Transverse colon (tissue), 4 donors: ENCODE measurements around the gene IFT74. TPM values are rescaled to one million over a fixed set of nuclear protein-coding genes. Genes with fewer than 3 reads are reported as not detected.

Experiments used
- DNase-seq: peaks from one replicate; pipeline ENCODE4 v3.0.0-alpha.2; 2019
- H3K27ac ChIP-seq, 4 donors: fragments of 200-600 bp; sonication (generic); 2 replicates each; pipeline ENCODE4 v1.5.1; 2016 to 2018; ENCODE audit warnings: inconsistent platforms in 4 of 4
- H3K27me3 ChIP-seq: fragments of 200-600 bp; sonication (generic); 2 replicates; pipeline ENCODE4 v1.5.1; 2017; ENCODE audit warnings: inconsistent platforms
- H3K36me3 ChIP-seq, 4 donors: fragments of 200-600 bp; sonication (generic); 2 replicates each; pipeline ENCODE4 v1.5.1; 2017 to 2019; ENCODE audit warnings: inconsistent platforms in 4 of 4
- H3K4me1 ChIP-seq, 4 donors: fragments of 200-600 bp; sonication (generic); 2 replicates each; pipeline ENCODE4 v1.5.1; 2017 to 2020; ENCODE audit warnings: inconsistent platforms in 4 of 4
- H3K4me3 ChIP-seq, 4 donors: fragments of 200-600 bp; sonication (generic); 1 replicate in 1 of 4; 2 replicates in 3 of 4; pipeline versions ENCODE4 v1.5.1 to v1.6.1; 2017 to 2019; ENCODE audit warnings: inconsistent platforms in 4 of 4
- H3K9me3 ChIP-seq, 2 donors: fragments of 200-600 bp; sonication (generic); 2 replicates each; pipeline ENCODE4 v1.5.1; 2017 to 2019; ENCODE audit warnings: inconsistent platforms in 2 of 2
- CTCF ChIP-seq, 5 experiments: fragments of 200-600 bp in 3 of 5; fragments of 450-650 bp in 2 of 5; sonication (generic) in 3 of 5; IDR thresholded peaks; 1 replicate in 2 of 5; 2 replicates in 3 of 5; pipeline ENCODE4 v1.5.1; 2016 to 2017; ENCODE audit warnings: antibody characterized with exemption in 5 of 5, inconsistent platforms in 3 of 5, mild to moderate bottlenecking in 2 of 5, moderate library complexity in 1 of 5
- EP300 ChIP-seq: sonication (generic); formaldehyde crosslinking; IDR thresholded peaks from one replicate; pipeline ENCODE4 v1.6.1; 2017; ENCODE audit warnings: antibody characterized with exemption, low read depth
- POLR2A ChIP-seq: fragments of 450-650 bp; IDR thresholded peaks from one replicate; pipeline ENCODE4 v1.6.1; 2016; ENCODE audit warnings: antibody characterized with exemption, mild to moderate bottlenecking, moderate library complexity
- POLR2AphosphoS5 ChIP-seq, 3 donors: sonication (generic); formaldehyde crosslinking; IDR thresholded peaks; one replicate each; pipeline ENCODE4 v1.6.1; 2016; ENCODE audit warnings: antibody characterized with exemption in 3 of 3
- WGBS, 2 donors: methylation state at CpG; one replicate each; pipeline ENCODE4 v1.1.5; 2018; ENCODE audit warnings: low coverage in 1 of 2; 5-methylcytosine and 5-hydroxymethylcytosine counted together
- in situ Hi-C, 4 donors: fragments of 200-750 bp; cut with MboI; loops; one replicate each; pipeline versions ENCODE4 v1.15.0 to v1.15.1; 2017; ENCODE audit warnings: low sequenced_read_pairs in 3 of 4, low pct_ligation_motif_present in 1 of 4, low pct_unique_long_range_greater_than_20kb in 1 of 4
- intact Hi-C: fragments of 100-400 bp; cut with DNase I; formaldehyde crosslinking; loops from one replicate; pipeline ENCODE4 v1.15.1; 2023; ENCODE audit warnings: low total_unique reads
- total RNA-seq, 4 donors: library from RNA; depleted of rRNA; stranded (reverse); fragments of >200 nt; gene quantifications; one replicate each; pipeline ENCODE4 v1.1.0, GENCODE V29; 2016

IFT74 gene
- total RNA-seq, 4 donors from 2014 or later = 1.9 to 14.3 (median 9.0) TPM

GRCh38 chr9:27029186-27029585, 73.0 kb downstream of the IFT74 start:
- H3K36me3 ChIP-seq = peaks cover 0 to 8% (median 4%) of the 10 kb centered on the region in 4 donors
- no peaks in the 10 kb centered on the region for H3K4me1 ChIP-seq
- no peak for DNase-seq
- no peak overlapping the region for H3K4me3 ChIP-seq
- intact Hi-C loops (no loop called here), in situ Hi-C loops (loop anchor here in 2 of 4 donors (25.0 kb wide), 2 partner anchors 508 to 533 kb away; partner anchors contain the start of genes C9orf72 (in 1 of the 2) and MOB3B (in 1 of the 2))
- H3K27me3 ChIP-seq = no peaks in the 10 kb centered on the region
- TF ChIP-seq CTCF (IDR thresholded peaks at IDR 0.05) (no peak), EP300 (no peak), POLR2A (no peak), POLR2AphosphoS5 (IDR thresholded peaks at IDR 0.05) (no peak)
- no peaks in the 10 kb centered on the region for H3K9me3 ChIP-seq
- no peak overlapping the region for H3K27ac ChIP-seq
- 81 to 93% methylated on average over 6 to 7 of the region's 7 CpGs for WGBS, 2 donors

- TF ChIP-seq POLR2AphosphoS5 (IDR thresholded peaks at IDR 0.05) (no peak), POLR2A (no peak), EP300 (no peak), CTCF (IDR thresholded peaks at IDR 0.05) (peak; percentile 68 to 87 (median 80))
- Histone ChIP-seq H3K9me3 (no peaks in the 10 kb centered on the region), H3K36me3 (no peaks in the 10 kb centered on the region), H3K27me3 (no peaks in the 10 kb centered on the region), H3K4me3 (no peak overlapping the region), H3K27ac (no peak overlapping the region), H3K4me1 (no peaks in the 10 kb centered on the region)
- intact Hi-C loops = loop anchor here (10.0 kb wide), 1 partner anchor 511 kb away; no protein-coding TSS in a partner anchor
- in situ Hi-C loops = loop anchor here (5.0 to 25.0 kb wide), 4 partner anchors 241 to 528 kb away; partner anchors contain the start of genes C9orf72 (in 1 of the 4) and MOB3B (in 1 of the 4)
- peak; percentile 66 for DNase-seq
- WGBS, 2 donors = 7 to 12% methylated on average over 4 of the region's 4 CpGs
These were observed 77.7 kb downstream of the IFT74 start for GRCh38 chr9:27033815-27034403.

GRCh38 chr9:27037499-27037898, 81.3 kb downstream of the IFT74 start:
- Histone ChIP-seq H3K27ac (no peak overlapping the region), H3K4me1 (no peaks in the 10 kb centered on the region), H3K4me3 (no peak overlapping the region), H3K9me3 (no peaks in the 10 kb centered on the region), H3K27me3 (no peaks in the 10 kb centered on the region), H3K36me3 (no peaks in the 10 kb centered on the region)
- WGBS, 2 donors = 91% methylated on average over 2 of the region's 2 CpGs; no CpG with 5 or more reads in 1 of the 2 donors
- in situ Hi-C loops (loop anchor here (5.0 to 25.0 kb wide), 4 partner anchors 237 to 525 kb away; partner anchors contain the start of genes C9orf72 (in 1 of the 4) and MOB3B (in 1 of the 4)), intact Hi-C loops (loop anchor here (5.0 to 10.0 kb wide), 2 partner anchors 240 to 507 kb away; no protein-coding TSS in a partner anchor)
- DNase-seq = no peak
- TF ChIP-seq CTCF (IDR thresholded peaks at IDR 0.05) (no peak), POLR2AphosphoS5 (IDR thresholded peaks at IDR 0.05) (no peak), EP300 (no peak), POLR2A (no peak)

- DNase-seq = no peak
- no peak for TF ChIP-seq POLR2AphosphoS5 (IDR thresholded peaks at IDR 0.05)
- no peak for TF ChIP-seq CTCF (IDR thresholded peaks at IDR 0.05)
- TF ChIP-seq POLR2A = no peak
- TF ChIP-seq EP300 = no peak
- no peak overlapping the region for H3K27ac ChIP-seq
- intact Hi-C loops (no loop called here), in situ Hi-C loops (loop anchor here in 2 of 4 donors (25.0 kb wide), 2 partner anchors 496 to 521 kb away; partner anchors contain the start of genes C9orf72 (in 1 of the 2) and MOB3B (in 1 of the 2))
- H3K27me3 ChIP-seq = no peaks in the 10 kb centered on the region
- no peaks in the 10 kb centered on the region for H3K9me3 ChIP-seq
- peaks cover 0 to 7% (median 0%) of the 10 kb centered on the region in 4 donors for H3K36me3 ChIP-seq
- H3K4me3 ChIP-seq = no peak overlapping the region
- H3K4me1 ChIP-seq = no peaks in the 10 kb centered on the region
These were observed 85.5 kb downstream of the IFT74 start for GRCh38 chr9:27041746-27042145.
